Brain microvascular endothelial cell (primary cell): Measurements from ENCODE around the gene MSI1.

ENCODE experiments used
- DNase-seq: peaks from one replicate; pipeline ENCODE4 v3.0.0-alpha.2; 2020
- H3K27ac ChIP-seq: fragments of 250-450 bp; sonication (Bioruptor Pico); 2 replicates; pipeline ENCODE4 v1.5.1; 2020; ENCODE audit warnings: mild to moderate bottlenecking, moderate library complexity
- H3K27me3 ChIP-seq: fragments of 250-450 bp; sonication (Bioruptor Pico); replicated peaks from 2 replicates; pipeline ENCODE4 v1.5.1; 2020; ENCODE audit warnings: mild to moderate bottlenecking
- H3K36me3 ChIP-seq: fragments of 250-450 bp; sonication (Bioruptor Pico); replicated peaks from 2 replicates; pipeline ENCODE4 v1.5.1; 2020; ENCODE audit warnings: mild to moderate bottlenecking
- H3K4me3 ChIP-seq: 2 replicates; pipeline ENCODE4 v1.5.1; 2011; ENCODE audit warnings: low read depth, mild to moderate bottlenecking, control low read depth, low read length, moderate library complexity
- in situ Hi-C: cut with HindIII; loops from 2 replicates; pipeline ENCODE4 v1.10.0; 2017; ENCODE audit warnings: low sequenced_read_pairs, low pct_ligation_motif_present
- TF ChIP-seq, protein P1 (sequence below): IDR thresholded peaks from 2 replicates; pipeline ENCODE4 v1.5.1; 2011; ENCODE audit warnings: low read depth, mild to moderate bottlenecking, moderate library complexity, low read length, control low read depth, inconsistent platforms; ENCODE audit errors: missing control alignments

The MSI1 gene

DNA sequence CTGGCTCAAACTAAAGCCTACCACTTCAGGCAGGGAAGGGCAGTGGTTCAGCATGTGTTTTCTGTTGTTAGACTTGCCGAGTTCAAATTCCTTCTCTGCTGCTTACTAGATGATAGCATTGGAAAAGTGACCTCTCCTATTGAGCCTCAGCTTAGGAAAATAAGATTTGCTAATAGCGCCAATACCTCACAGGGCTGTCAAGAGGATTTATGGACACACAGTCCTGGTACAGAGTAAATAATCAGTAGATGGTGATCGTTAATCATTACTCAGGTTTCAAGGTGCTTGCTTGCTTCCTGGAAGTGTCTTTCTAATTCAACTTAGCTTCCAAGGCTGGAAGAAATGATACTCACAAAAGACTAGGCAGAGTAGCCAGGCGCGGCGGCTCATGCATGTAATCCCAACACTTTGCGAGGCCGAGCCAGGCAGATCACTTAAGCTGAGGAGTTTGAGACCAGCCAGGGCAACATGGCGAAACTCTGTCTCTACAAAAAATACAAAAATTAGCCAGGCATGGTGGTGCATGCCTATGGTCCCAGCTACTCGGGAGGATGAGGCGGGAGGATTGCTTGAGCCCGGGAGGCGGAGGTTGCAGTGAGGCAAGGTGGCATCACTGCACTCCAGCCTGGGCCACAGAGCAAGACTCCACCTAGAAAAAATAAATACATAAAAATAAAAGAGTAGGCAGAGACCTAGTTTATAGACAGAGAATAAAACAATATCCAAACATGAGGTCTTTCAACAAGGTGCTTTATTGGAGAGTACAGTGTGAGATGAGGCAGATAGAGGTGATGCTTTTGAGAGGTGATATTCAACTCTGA is 47.4 kb downstream of the MSI1 start:
- in situ Hi-C loops = no loop called here
- no peaks in the 10 kb centered on the region for H3K36me3 ChIP-seq
- no peaks in the 10 kb centered on the region for H3K27me3 ChIP-seq
- H3K4me3 ChIP-seq = no peak overlapping the region
- no peak for DNase-seq
- TF ChIP-seq, protein P1, sequence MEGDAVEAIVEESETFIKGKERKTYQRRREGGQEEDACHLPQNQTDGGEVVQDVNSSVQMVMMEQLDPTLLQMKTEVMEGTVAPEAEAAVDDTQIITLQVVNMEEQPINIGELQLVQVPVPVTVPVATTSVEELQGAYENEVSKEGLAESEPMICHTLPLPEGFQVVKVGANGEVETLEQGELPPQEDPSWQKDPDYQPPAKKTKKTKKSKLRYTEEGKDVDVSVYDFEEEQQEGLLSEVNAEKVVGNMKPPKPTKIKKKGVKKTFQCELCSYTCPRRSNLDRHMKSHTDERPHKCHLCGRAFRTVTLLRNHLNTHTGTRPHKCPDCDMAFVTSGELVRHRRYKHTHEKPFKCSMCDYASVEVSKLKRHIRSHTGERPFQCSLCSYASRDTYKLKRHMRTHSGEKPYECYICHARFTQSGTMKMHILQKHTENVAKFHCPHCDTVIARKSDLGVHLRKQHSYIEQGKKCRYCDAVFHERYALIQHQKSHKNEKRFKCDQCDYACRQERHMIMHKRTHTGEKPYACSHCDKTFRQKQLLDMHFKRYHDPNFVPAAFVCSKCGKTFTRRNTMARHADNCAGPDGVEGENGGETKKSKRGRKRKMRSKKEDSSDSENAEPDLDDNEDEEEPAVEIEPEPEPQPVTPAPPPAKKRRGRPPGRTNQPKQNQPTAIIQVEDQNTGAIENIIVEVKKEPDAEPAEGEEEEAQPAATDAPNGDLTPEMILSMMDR = no peak
- no peak overlapping the region for H3K27ac ChIP-seq

DNA sequence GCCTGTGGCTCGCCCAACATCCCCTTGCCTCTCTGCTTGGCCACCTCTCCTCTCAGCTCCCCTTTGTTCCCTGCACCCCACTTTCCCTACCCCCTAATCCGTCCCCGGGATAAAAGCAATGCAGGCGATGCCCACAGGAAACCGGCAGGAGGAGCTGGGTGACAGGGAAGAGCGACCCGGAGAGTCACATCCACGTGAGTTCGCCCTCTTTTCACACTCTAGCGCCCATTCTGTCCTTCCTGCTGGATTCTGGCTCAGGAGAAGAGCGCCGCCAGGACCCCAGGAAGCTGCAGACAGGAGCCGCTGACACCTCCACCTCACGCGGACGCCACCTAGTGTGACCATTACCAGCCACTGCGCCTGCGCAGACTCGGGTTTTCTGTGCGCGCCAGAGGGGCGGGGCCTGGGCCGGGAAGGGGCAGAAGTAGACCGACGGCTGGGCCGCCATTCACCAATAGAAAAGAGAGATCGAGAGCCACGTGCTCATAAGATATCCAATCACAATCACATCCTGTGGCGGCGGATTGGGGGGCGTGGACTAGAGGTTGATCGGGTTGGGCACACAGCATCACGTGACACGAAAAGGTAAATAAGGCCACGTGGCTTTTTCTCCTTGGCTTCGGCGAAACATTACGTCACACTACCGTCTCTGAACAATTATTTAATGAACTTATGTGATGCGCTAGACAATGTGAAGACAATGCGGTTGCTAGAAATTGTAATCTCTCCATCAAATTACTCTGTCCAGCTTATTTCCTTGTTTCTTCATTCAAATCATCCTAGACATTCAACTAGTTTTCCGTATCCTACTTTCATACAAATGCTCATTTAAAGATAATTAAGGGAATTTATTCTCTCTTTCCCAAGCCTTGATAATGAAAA is 51.5 kb downstream of the MSI1 start:
- in situ Hi-C loops = no loop called here
- TF ChIP-seq, protein P1 = peak; percentile 82
- peak overlapping the region; percentile 76 for H3K4me3 ChIP-seq
- no peaks in the 10 kb centered on the region for H3K36me3 ChIP-seq
- H3K27me3 ChIP-seq = no peaks in the 10 kb centered on the region
- DNase-seq = peak; percentile 100
- peak overlapping the region; percentile 61 for H3K27ac ChIP-seq

DNA sequence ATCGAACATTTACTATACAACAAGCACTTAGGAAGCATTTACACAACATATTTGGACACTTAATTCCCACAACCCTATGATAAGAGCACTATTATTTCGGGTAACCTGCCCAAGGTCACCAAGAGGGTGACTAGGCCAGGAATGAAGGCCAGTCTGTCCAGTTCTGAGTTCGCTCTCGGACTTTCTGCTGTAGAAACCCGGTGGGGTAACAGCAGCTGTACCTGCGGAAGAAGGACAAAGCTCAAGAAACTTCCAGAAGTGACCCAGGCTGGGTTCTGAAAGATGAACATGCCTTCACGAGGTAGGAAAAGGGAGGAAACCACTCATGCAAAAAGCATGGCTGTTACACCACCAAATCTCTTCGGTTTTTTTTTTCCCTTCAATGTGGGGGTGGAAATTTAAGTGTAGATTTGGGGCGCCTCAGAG is 52.2 kb downstream of the MSI1 start:
- TF ChIP-seq, protein P1 = no peak
- peak overlapping the region; percentile 76 for H3K4me3 ChIP-seq
- peak; percentile 1 for DNase-seq
- in situ Hi-C loops = no loop called here
- H3K36me3 ChIP-seq = no peaks in the 10 kb centered on the region
- H3K27ac ChIP-seq = peak overlapping the region; percentile 61
- H3K27me3 ChIP-seq = no peaks in the 10 kb centered on the region

DNA sequence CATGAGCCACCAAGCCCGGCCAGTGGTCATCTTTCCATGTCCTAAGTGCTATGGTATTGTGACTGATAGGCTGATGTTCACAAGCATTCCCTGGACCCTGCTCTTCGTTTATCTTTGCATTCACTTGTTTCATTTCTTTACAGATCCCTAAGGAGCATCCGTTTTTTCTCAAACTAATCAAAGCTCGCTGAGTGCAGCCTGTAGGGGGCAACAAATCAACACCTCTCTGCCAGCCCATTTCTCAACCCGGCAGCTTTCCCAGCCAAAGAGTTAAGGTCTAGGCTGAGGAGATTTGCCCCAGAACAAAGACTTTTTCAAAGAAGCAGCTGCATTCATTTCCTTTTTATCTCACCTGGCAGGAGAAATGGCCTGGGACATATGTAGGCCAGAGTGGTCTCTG is 54.7 kb downstream of the MSI1 start:
- TF ChIP-seq, protein P1 = peak; percentile 49
- in situ Hi-C loops = no loop called here

DNA sequence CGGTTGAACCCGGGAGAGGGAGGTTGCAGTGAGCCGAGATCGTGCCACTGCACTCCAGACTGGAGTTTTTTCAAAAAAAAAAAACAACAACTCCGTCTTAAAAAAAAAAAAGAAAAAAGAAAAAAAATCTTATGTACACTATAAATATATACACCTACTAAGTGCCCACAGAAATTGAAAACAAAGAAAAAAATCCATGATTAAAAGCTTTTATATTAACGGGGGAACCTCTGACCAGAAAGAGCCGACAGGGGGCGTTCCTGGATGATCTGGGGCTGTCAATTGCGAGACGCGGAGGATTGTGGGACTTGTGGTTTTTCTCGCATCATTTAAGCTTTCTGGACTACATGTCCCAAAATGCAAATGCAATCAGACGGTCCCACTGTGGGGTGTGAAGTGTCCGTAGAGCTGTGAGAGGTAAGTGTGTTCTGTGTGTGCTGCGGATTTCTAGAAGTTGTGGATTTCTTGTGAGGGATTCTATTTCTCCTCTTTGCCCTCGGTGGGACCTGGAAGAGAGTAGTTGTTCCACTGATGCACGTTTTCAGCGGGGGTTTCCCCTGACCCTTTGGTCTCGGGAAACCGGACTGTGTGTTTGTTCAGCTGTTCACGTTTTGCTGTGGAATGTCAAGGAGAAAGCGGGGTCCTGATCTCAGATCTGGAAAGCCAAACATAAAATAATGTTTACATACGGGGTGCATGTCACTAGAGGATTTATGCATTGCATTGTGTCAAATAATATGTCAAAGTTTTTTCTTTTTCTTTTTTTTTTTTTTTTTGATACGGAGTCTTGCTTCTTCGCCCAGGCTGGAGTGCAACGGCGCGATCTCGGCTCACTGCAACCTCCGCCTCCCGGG is 66.8 kb downstream of the MSI1 start, which contains the start of gene SIRT4:
TSS of gene SIRT4 (plus strand) at position 360 of the 854 bp plus-strand sequence. CDS start 1,241 bp downstream, outside the sequence.
- Histone ChIP-seq H3K27me3 (no peaks in the 10 kb centered on the region), H3K27ac (peak within 1 kb of the TSS; percentile 78), H3K36me3 (no peaks in the 10 kb centered on the region), H3K4me3 (peak within 1 kb of the TSS; percentile 60)
- TF ChIP-seq, protein P1 = peak; percentile 87
- in situ Hi-C loops = no loop called here
- DNase-seq = peak; percentile 94

More for the DNA sequence above, 54.7 kb downstream of the MSI1 start:
- Histone ChIP-seq H3K27ac (no peak overlapping the region), H3K4me3 (no peak overlapping the region), H3K36me3 (no peaks in the 10 kb centered on the region), H3K27me3 (no peaks in the 10 kb centered on the region)
- peak; percentile 7 for DNase-seq
